H1 (cell line): ENCODE measurements around the gene BTBD9. TPM values are rescaled to one million over a fixed set of nuclear protein-coding genes. Genes with fewer than 3 reads are reported as not detected.

Experiments
- CTCF ChIA-PET: fragments of 300-600 bp; sonication (Branson Sonifier 250); formaldehyde crosslinking; loops from one replicate; lab custom pipeline; 2021; ENCODE audit not compliant: partially characterized antibody; lab: Charles Lee
- POLR2A ChIA-PET: fragments of 300-600 bp; sonication (Branson Sonifier 250); formaldehyde crosslinking; loops from one replicate; lab custom pipeline; 2021; ENCODE audit warnings: inconsistent platforms; ENCODE audit not compliant: partially characterized antibody; lab: Charles Lee
- DNase-seq, 2 experiments: peaks; one replicate each; pipeline versions ENCODE4 v3.0.0 to v3.0.0-alpha.2; 2010 to 2022; ENCODE audit warnings: low spot score in 2 of 2, low read depth in 1 of 2, mixed read lengths in 1 of 2
- FAIRE-seq: peaks from 2 replicates; lab custom pipeline; 2011; peaks lifted over from hg19 to GRCh38; lab: Jason Lieb, UNC
- H2AFZ ChIP-seq: 2 replicates; pipeline ENCODE4 v1.8.1; 2012; ENCODE audit warnings: low read length, inconsistent platforms
- H2AK5ac ChIP-seq: 2 replicates; pipeline ENCODE4 v1.6.1; 2013; ENCODE audit warnings: low read depth, low read length
- H2BK120ac ChIP-seq: replicated peaks from 2 replicates; pipeline ENCODE3; 2013; ENCODE audit warnings: low read depth, low read length, inconsistent platforms
- H2BK12ac ChIP-seq: 2 replicates; pipeline ENCODE4 v1.6.1; 2013; ENCODE audit warnings: low read depth, low read length
- H2BK15ac ChIP-seq: 2 replicates; pipeline ENCODE4 v1.6.1; 2013; ENCODE audit warnings: low read length
- H2BK20ac ChIP-seq: 2 replicates; pipeline ENCODE4 v1.6.1; 2013; ENCODE audit warnings: low read length
- H2BK5ac ChIP-seq: 2 replicates; pipeline ENCODE4 v1.6.1; 2013; ENCODE audit warnings: low read depth, low read length
- H3K14ac ChIP-seq: 2 replicates; pipeline ENCODE4 v1.6.1; 2013; ENCODE audit warnings: inconsistent platforms; ENCODE audit not compliant: insufficient read length
- H3K18ac ChIP-seq: 2 replicates; pipeline ENCODE4 v1.6.1; 2013; ENCODE audit warnings: low read length; ENCODE audit errors: extremely low read depth
- H3K23ac ChIP-seq: 2 replicates; pipeline ENCODE4 v1.6.1; 2013; ENCODE audit warnings: inconsistent platforms; ENCODE audit not compliant: insufficient read length
- H3K23me2 ChIP-seq: 2 replicates; pipeline ENCODE4 v1.6.1; 2013; ENCODE audit warnings: low read depth, low read length
- H3K27ac ChIP-seq: 2 replicates; pipeline ENCODE4 v1.6.1; 2011; ENCODE audit warnings: low read depth, low read length, inconsistent platforms
- H3K27me3 ChIP-seq, 4 experiments: replicated peaks in 1 of 4; 1 replicate in 1 of 4; 2 replicates in 3 of 4; pipeline versions ENCODE4 v1.6.1 to v1.8.1; 2011 to 2013; ENCODE audit warnings: low read length in 3 of 4, mild to moderate bottlenecking in 3 of 4, inconsistent platforms in 2 of 4, mixed read lengths in 2 of 4, moderate library complexity in 1 of 4; ENCODE audit not compliant: control insufficient read depth in 3 of 4, insufficient read depth in 3 of 4; ENCODE audit errors: extremely low read depth in 1 of 4
- H3K36me3 ChIP-seq, 4 experiments: 2 replicates each; pipeline versions ENCODE4 v1.6.1 to v1.8.1; 2011 to 2013; ENCODE audit warnings: mild to moderate bottlenecking in 4 of 4, low read length in 3 of 4, moderate library complexity in 2 of 4, control low read depth in 1 of 4, inconsistent platforms in 1 of 4; ENCODE audit not compliant: insufficient read depth in 4 of 4, control insufficient read depth in 2 of 4
- H3K4ac ChIP-seq: replicated peaks from 2 replicates; pipeline ENCODE3; 2013; ENCODE audit warnings: low read length, low read depth, mixed read lengths, inconsistent platforms; ENCODE audit not compliant: insufficient read length
- H3K4me1 ChIP-seq, 4 experiments: replicated peaks in 1 of 4; 1 replicate in 1 of 4; 2 replicates in 3 of 4; pipeline versions ENCODE4 v1.6.1 to v1.8.1; 2011 to 2013; ENCODE audit warnings: low read length in 3 of 4, inconsistent platforms in 2 of 4, mixed read lengths in 1 of 4; ENCODE audit not compliant: insufficient read depth in 4 of 4, control insufficient read depth in 3 of 4
- H3K4me2 ChIP-seq, 2 experiments: 2 replicates each; pipeline versions ENCODE4 v1.6.1 to v1.8.1; 2011 to 2013; ENCODE audit warnings: low read depth in 2 of 2, low read length in 2 of 2, control low read depth in 1 of 2, inconsistent platforms in 1 of 2, mild to moderate bottlenecking in 1 of 2; ENCODE audit not compliant: insufficient read depth in 1 of 2
- H3K4me3 ChIP-seq, 4 experiments: fragments of 200-600, 300-600 bp in 1 of 4; sonication (generic), shearing (Covaris generic), sonication (Bioruptor Twin) in 1 of 4; 2 replicates each; pipeline versions ENCODE4 v1.5.1 to v1.8.1; 2011 to 2016; ENCODE audit warnings: low read length in 4 of 4, low read depth in 3 of 4, control low read depth in 2 of 4, inconsistent platforms in 2 of 4, mild to moderate bottlenecking in 2 of 4, mixed read lengths in 1 of 4, moderate library complexity in 1 of 4; ENCODE audit not compliant: insufficient read depth in 2 of 4; ENCODE audit errors: extremely low read depth in 1 of 4
- H3K56ac ChIP-seq: replicated peaks from 2 replicates; pipeline ENCODE3; 2013; ENCODE audit warnings: low read depth, mild to moderate bottlenecking, mixed read lengths, low read length, inconsistent platforms; ENCODE audit not compliant: insufficient read length
- H3K79me1 ChIP-seq: 2 replicates; pipeline ENCODE4 v1.6.1; 2013; ENCODE audit warnings: low read depth, low read length, control low read depth
- H3K79me2 ChIP-seq, 2 experiments: 2 replicates each; pipeline versions ENCODE4 v1.6.1 to v1.8.1; 2012 to 2013; ENCODE audit warnings: low read length in 2 of 2, mild to moderate bottlenecking in 2 of 2, inconsistent platforms in 1 of 2; ENCODE audit not compliant: insufficient read depth in 2 of 2, control insufficient read depth in 1 of 2
- H3K9ac ChIP-seq, 4 experiments: replicated peaks in 1 of 4; 1 replicate in 1 of 4; 2 replicates in 3 of 4; pipeline versions ENCODE4 v1.6.1 to v1.8.1; 2011 to 2013; ENCODE audit warnings: low read depth in 3 of 4, low read length in 3 of 4, control low read depth in 2 of 4, mild to moderate bottlenecking in 2 of 4, moderate library complexity in 2 of 4, inconsistent platforms in 1 of 4; ENCODE audit errors: extremely low read depth in 1 of 4
- H3K9me3 ChIP-seq, 2 experiments: 2 replicates each; pipeline versions ENCODE4 v1.6.1 to v1.8.1; 2012 to 2013; ENCODE audit warnings: mild to moderate bottlenecking in 2 of 2, moderate library complexity in 2 of 2, control low read depth in 1 of 2, inconsistent platforms in 1 of 2, low read depth in 1 of 2, low read length in 1 of 2, mixed read lengths in 1 of 2; ENCODE audit not compliant: insufficient read depth in 2 of 2
- H4K20me1 ChIP-seq, 2 experiments: replicated peaks in 1 of 2; 2 replicates each; pipeline versions ENCODE3 to v1.8.1; 2011 to 2013; ENCODE audit warnings: inconsistent platforms in 2 of 2, low read length in 2 of 2, mild to moderate bottlenecking in 1 of 2; ENCODE audit not compliant: insufficient read depth in 2 of 2, control insufficient read depth in 1 of 2
- H4K5ac ChIP-seq: 2 replicates; pipeline ENCODE4 v1.6.1; 2013; ENCODE audit warnings: low read length, low read depth, mixed read lengths, inconsistent platforms; ENCODE audit not compliant: insufficient read length
- H4K8ac ChIP-seq: 2 replicates; pipeline ENCODE4 v1.8.0; 2013; ENCODE audit warnings: mild to moderate bottlenecking, moderate library complexity, low read length, inconsistent platforms; ENCODE audit not compliant: insufficient read depth; ENCODE audit errors: extremely low read depth
- H4K91ac ChIP-seq: replicated peaks from 2 replicates; pipeline ENCODE3; 2013; ENCODE audit warnings: low read length, mixed read lengths, inconsistent platforms; ENCODE audit not compliant: insufficient read length
- BRCA1 ChIP-seq: IDR thresholded peaks from 2 replicates; pipeline ENCODE4 v1.6.1; 2012; ENCODE audit warnings: low read depth, low read length, improper control_type of control experiment
- CTBP2 ChIP-seq: IDR thresholded peaks from 2 replicates; pipeline ENCODE4 v1.7.0; 2011; ENCODE audit warnings: borderline replicate concordance, mild to moderate bottlenecking, moderate library complexity, mixed read lengths, low read length; ENCODE audit not compliant: insufficient read depth, insufficient read length
- E2F6 ChIP-seq: IDR thresholded peaks from 2 replicates; pipeline ENCODE4 v1.6.1; 2012; ENCODE audit warnings: inconsistent platforms
- EZH2 ChIP-seq: fragments of 200-600 bp; sonication (generic); IDR thresholded peaks from 2 replicates; pipeline ENCODE4 v1.7.1; 2012; ENCODE audit warnings: low read depth, mild to moderate bottlenecking, moderate library complexity, low read length, inconsistent platforms; ENCODE audit not compliant: severe bottlenecking
- HDAC6 ChIP-seq: IDR thresholded peaks from one replicate; pipeline ENCODE4 v1.7.1; 2012; ENCODE audit warnings: low read depth, mild to moderate bottlenecking, inconsistent platforms, low read length, moderate library complexity
- MAFK ChIP-seq: IDR thresholded peaks from 2 replicates; pipeline ENCODE4 v1.6.1; 2012; ENCODE audit warnings: low read depth, mild to moderate bottlenecking, improper control_type of control experiment, low read length
- MAX ChIP-seq: IDR thresholded peaks from 2 replicates; pipeline ENCODE4 v1.6.1; 2012; ENCODE audit warnings: inconsistent platforms
- NANOG ChIP-seq: IDR thresholded peaks from 2 replicates; pipeline ENCODE4 v1.6.1; 2011; ENCODE audit warnings: low read length, low read depth, mild to moderate bottlenecking, inconsistent platforms; ENCODE audit not compliant: insufficient read depth, poor library complexity, severe bottlenecking
- POU5F1 ChIP-seq: IDR thresholded peaks from 2 replicates; pipeline ENCODE4 v1.6.1; 2011; ENCODE audit warnings: low read depth, mild to moderate bottlenecking, low read length, moderate library complexity
- RNF2 ChIP-seq: fragments of 200-900, 300-1000 bp; sonication (generic); IDR thresholded peaks from 2 replicates; pipeline ENCODE4 v1.7.1; 2016; ENCODE audit warnings: borderline replicate concordance, low read depth, mild to moderate bottlenecking, antibody characterized with exemption, low read length; ENCODE audit not compliant: poor library complexity, severe bottlenecking; ENCODE audit errors: missing control alignments
- SIRT6 ChIP-seq: IDR thresholded peaks from one replicate; pipeline ENCODE4 v1.7.1; 2012; ENCODE audit warnings: low read length, inconsistent platforms
- SP2 ChIP-seq: IDR thresholded peaks from 2 replicates; pipeline ENCODE4 v1.6.1; 2012; ENCODE audit warnings: mild to moderate bottlenecking, low read length, inconsistent platforms
- USF2 ChIP-seq: IDR thresholded peaks from 2 replicates; pipeline ENCODE4 v1.6.1; 2011; ENCODE audit warnings: low read length, improper control_type of control experiment
- polyA plus RNA-seq, 7 experiments: library from polyadenylated mRNA; depleted of rRNA in 3 of 7; stranded (reverse) in 5 of 7; unstranded in 2 of 7; fragments of >200 nt in 5 of 7; fragments of 200-250 nt in 2 of 7; gene quantifications; 1 replicate in 5 of 7; 2 replicates in 1 of 7; 4 replicates in 1 of 7; pipeline versions ENCODE4 v1.2.1 to v1.2.3, GENCODE V29; 2011 to 2013; ENCODE audit warnings: missing spikeins in 2 of 7, mixed read lengths in 2 of 7
- total RNA-seq: library from RNA; stranded (reverse); fragmentation: NEBNext Ultra II Directional; extraction: Animal tissue kit (Norgen Biotek cat#: 25700); gene quantifications from 2 replicates; pipeline ENCODE4 v1.2.1, GENCODE V29; 2021

Gene BTBD9
- total and polyA plus RNA-seq, 2 of the 8 experiments (the other 6 are each of a cell fraction or from before 2014, with no cell fraction given) = 0.92 to 4.1 TPM

- ChIA-PET CTCF (interaction anchor here (1.2 kb wide), 1 partner anchor 60 kb away, joined by 3 read pairs; no protein-coding TSS in a partner anchor), POLR2A (no interaction called here)
- H3K4me2 ChIP-seq = no peak overlapping the region
- H2AFZ ChIP-seq = no peak overlapping the region
- H3K23me2 ChIP-seq = no peaks in the 10 kb centered on the region
- H3K27ac ChIP-seq = no peak overlapping the region
- H2BK120ac ChIP-seq = no peak overlapping the region
- H4K91ac ChIP-seq = no peak overlapping the region
- H2BK5ac ChIP-seq = no peak overlapping the region
- H3K79me2 ChIP-seq = no peaks in the 10 kb centered on the region
- no peak overlapping the region for H3K56ac ChIP-seq
- no peak for FAIRE-seq
- H3K4me3 ChIP-seq = no peak overlapping the region
- H3K9me3 ChIP-seq = no peaks in the 10 kb centered on the region
- no peak overlapping the region for H3K4ac ChIP-seq
- no peaks in the 10 kb centered on the region for H3K79me1 ChIP-seq
- H2BK15ac ChIP-seq = no peak overlapping the region
- no peak overlapping the region for H2BK20ac ChIP-seq
- no peaks in the 10 kb centered on the region for H4K20me1 ChIP-seq
- H3K36me3 ChIP-seq = no peaks in the 10 kb centered on the region
- H4K8ac ChIP-seq = no peak overlapping the region
- no peak overlapping the region for H3K9ac ChIP-seq
- no peak for DNase-seq
- H3K14ac ChIP-seq = no peak overlapping the region
- H3K18ac ChIP-seq = no peak overlapping the region
- no peak overlapping the region for H2BK12ac ChIP-seq
- no peak overlapping the region for H2AK5ac ChIP-seq
- no peaks in the 10 kb centered on the region for H3K27me3 ChIP-seq
- no peaks in the 10 kb centered on the region for H3K4me1 ChIP-seq
- H3K23ac ChIP-seq = no peak overlapping the region
- no peak overlapping the region for H4K5ac ChIP-seq
- TF ChIP-seq MAFK (no peak), BRCA1 (no peak), RNF2 (no peak), POU5F1 (no peak), E2F6 (no peak), SP2 (no peak), EZH2 (no peak), SIRT6 (no peak), USF2 (no peak), CTBP2 (no peak), NANOG (no peak), MAX (no peak), HDAC6 (no peak)
Measured at GRCh38 chr6:38554014-38554413, 85.7 kb downstream of the BTBD9 start.
